Thyroid gland (tissue), 4 donors: Measurements from ENCODE around the gene FUOM. TPM values are rescaled to one million over a fixed set of nuclear protein-coding genes. Genes with fewer than 3 reads are reported as not detected.

Experiments
- DNase-seq, 2 donors: peaks; one replicate each; pipeline ENCODE4 v3.0.0-alpha.2; 2019
- H3K27ac ChIP-seq, 3 donors: fragments of 200-600 bp; sonication (generic); 1 replicate in 2 of 3; 2 replicates in 1 of 3; pipeline ENCODE4 v1.5.1; 2016 to 2019; ENCODE audit warnings: mild to moderate bottlenecking in 1 of 3, moderate library complexity in 1 of 3
- H3K27me3 ChIP-seq: fragments of 200-600 bp; sonication (generic); one replicate; pipeline ENCODE4 v1.5.1; 2019
- H3K36me3 ChIP-seq, 2 donors: fragments of 200-600 bp; sonication (generic); one replicate each; pipeline ENCODE4 v1.5.1; 2016 to 2019
- H3K4me1 ChIP-seq, 2 donors: fragments of 200-600 bp; sonication (generic); one replicate each; pipeline ENCODE4 v1.5.1; 2017 to 2019
- H3K4me3 ChIP-seq, 3 donors: fragments of 200-600 bp; sonication (generic); replicated peaks in 1 of 3; 1 replicate in 2 of 3; 2 replicates in 1 of 3; pipeline ENCODE4 v1.5.1; 2016; ENCODE audit warnings: mild to moderate bottlenecking in 1 of 3
- H3K9me3 ChIP-seq: fragments of 200-600 bp; sonication (generic); one replicate; pipeline ENCODE4 v1.5.1; 2017
- POLR2A ChIP-seq, 2 donors: fragments of 450-650 bp; IDR thresholded peaks; one replicate each; pipeline ENCODE4 v1.6.1; 2017; ENCODE audit warnings: antibody characterized with exemption in 2 of 2, mild to moderate bottlenecking in 2 of 2, moderate library complexity in 1 of 2
- WGBS, 2 donors: methylation state at CpG; one replicate each; pipeline ENCODE4 v1.1.5; 2017; 5-methylcytosine and 5-hydroxymethylcytosine counted together
- intact Hi-C: fragments of 100-400 bp; cut with DNase I; formaldehyde crosslinking; loops from one replicate; pipeline ENCODE4 v1.15.1; 2023
- total RNA-seq, 4 donors: library from RNA; depleted of rRNA; stranded (reverse); fragments of >200 nt; gene quantifications; one replicate each; pipeline ENCODE4 v1.2.3, GENCODE V29; 2016
- TF ChIP-seq, protein P1 (sequence below), 6 experiments: fragments of 200-600 bp in 3 of 6; fragments of 450-650 bp in 3 of 6; sonication (generic) in 3 of 6; IDR thresholded peaks; one replicate each; pipeline ENCODE4 v1.5.1; 2016 to 2019; ENCODE audit warnings: antibody characterized with exemption in 6 of 6, mild to moderate bottlenecking in 2 of 6, inconsistent platforms in 1 of 6, moderate library complexity in 1 of 6

FUOM gene
- total RNA-seq, 4 donors from 2014 or later, result 7.4 to 25.9 (median 18.9) TPM

- TF ChIP-seq POLR2A (IDR thresholded peaks at IDR 0.05), result no peak
- TF ChIP-seq, protein P1, sequence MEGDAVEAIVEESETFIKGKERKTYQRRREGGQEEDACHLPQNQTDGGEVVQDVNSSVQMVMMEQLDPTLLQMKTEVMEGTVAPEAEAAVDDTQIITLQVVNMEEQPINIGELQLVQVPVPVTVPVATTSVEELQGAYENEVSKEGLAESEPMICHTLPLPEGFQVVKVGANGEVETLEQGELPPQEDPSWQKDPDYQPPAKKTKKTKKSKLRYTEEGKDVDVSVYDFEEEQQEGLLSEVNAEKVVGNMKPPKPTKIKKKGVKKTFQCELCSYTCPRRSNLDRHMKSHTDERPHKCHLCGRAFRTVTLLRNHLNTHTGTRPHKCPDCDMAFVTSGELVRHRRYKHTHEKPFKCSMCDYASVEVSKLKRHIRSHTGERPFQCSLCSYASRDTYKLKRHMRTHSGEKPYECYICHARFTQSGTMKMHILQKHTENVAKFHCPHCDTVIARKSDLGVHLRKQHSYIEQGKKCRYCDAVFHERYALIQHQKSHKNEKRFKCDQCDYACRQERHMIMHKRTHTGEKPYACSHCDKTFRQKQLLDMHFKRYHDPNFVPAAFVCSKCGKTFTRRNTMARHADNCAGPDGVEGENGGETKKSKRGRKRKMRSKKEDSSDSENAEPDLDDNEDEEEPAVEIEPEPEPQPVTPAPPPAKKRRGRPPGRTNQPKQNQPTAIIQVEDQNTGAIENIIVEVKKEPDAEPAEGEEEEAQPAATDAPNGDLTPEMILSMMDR (IDR thresholded peaks at IDR 0.05), result no peak
- Histone ChIP-seq H3K9me3 (no peaks in the 10 kb centered on the region), H3K4me1 (peaks cover 14 to 15% of the 10 kb centered on the region in 2 donors), H3K27me3 (no peaks in the 10 kb centered on the region), H3K27ac (peak overlapping the region; percentile 0 to 62 (median 42)), H3K36me3 (peaks cover 0 to 4% of the 10 kb centered on the region in 2 donors), H3K4me3 (peak overlapping the region in 1 of 3 donors; percentile 70)
- peak; percentile 56 to 58 for DNase-seq
- WGBS, 2 donors, result 19 to 24% methylated on average over 27 of the region's 27 CpGs
- intact Hi-C loops, result no loop called here
Observed at GRCh38 chr10:133393401-133394063, 35.7 kb upstream of the FUOM start.

DNA sequence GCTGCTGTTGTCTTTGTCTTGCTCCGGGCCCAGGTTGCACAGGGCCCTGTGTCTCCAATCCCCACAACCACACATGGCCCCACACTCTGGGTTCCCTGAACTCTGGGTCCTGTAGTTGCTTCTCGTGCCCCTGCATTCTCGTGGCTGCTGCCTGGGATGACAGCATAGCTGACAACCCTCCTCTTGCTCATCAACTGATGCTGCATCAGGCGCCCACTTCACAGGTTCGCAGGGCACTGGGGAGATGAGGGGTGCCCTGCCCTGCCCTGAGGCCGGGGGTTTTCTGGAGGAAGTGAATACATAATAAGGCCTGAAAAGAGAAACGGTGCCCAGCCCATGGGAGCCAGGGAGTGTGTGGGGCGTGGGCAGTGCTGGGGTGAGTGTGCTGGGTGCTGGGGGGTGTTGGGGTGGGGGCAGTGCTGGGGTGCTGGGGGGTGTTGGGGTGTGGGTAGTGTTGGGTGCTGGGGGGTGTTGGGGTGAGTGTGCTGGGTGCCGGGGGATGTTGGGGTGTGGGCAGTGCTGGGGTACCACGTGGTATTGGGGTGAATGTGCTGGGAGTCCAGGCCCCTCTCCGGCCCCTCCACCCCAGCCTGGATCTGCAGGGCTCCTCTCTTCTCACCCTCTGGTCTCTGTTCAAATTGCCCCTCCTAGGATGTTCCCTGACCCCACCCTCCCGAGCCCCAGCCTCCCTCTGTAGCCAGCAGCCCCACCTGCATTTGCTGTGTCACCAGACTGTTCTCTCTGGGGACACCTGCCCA lies 34.1 kb upstream of the FUOM start:
- no peak for DNase-seq
- peaks cover 14 to 15% of the 10 kb centered on the region in 2 donors for H3K4me1 ChIP-seq
- WGBS, 2 donors, result 90 to 91% methylated on average over 10 to 12 of the region's 12 CpGs
- intact Hi-C loops, result no loop called here
- no peak overlapping the region for H3K4me3 ChIP-seq
- TF ChIP-seq, protein P1 (IDR thresholded peaks at IDR 0.05), result no peak
- no peak for TF ChIP-seq POLR2A (IDR thresholded peaks at IDR 0.05)
- no peaks in the 10 kb centered on the region for H3K9me3 ChIP-seq
- no peaks in the 10 kb centered on the region for H3K36me3 ChIP-seq
- no peak overlapping the region for H3K27ac ChIP-seq
- H3K27me3 ChIP-seq, result no peaks in the 10 kb centered on the region

DNA sequence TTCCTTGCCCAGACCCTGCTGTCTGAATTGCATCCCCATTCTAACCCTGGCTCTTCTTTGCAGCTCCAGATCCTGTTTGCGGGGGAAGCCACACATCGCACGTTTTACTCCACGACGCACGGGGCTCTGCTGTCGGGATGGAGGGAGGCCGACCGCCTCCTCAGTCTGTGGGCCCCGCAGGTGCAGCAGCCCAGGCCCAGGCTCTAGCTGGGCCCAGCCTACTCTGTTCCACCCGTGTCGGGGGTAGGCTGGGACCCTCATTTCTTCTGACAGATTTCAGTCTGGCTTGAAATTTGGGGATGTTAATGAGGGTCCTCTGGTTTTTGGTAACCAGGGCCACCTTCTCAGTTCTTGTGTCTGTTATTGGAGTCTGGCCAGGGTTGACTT lies 33.4 kb upstream of the FUOM start:
- intact Hi-C loops, result no loop called here
- no peak overlapping the region for H3K4me3 ChIP-seq
- TF ChIP-seq, protein P1 (IDR thresholded peaks at IDR 0.05), result no peak
- TF ChIP-seq POLR2A (IDR thresholded peaks at IDR 0.05), result no peak
- WGBS, 2 donors, result 95% methylated on average over 8 to 12 of the region's 12 CpGs
- no peaks in the 10 kb centered on the region for H3K9me3 ChIP-seq
- no peaks in the 10 kb centered on the region for H3K27me3 ChIP-seq
- H3K4me1 ChIP-seq, result peaks cover 14 to 15% of the 10 kb centered on the region in 2 donors
- DNase-seq, result no peak
- H3K36me3 ChIP-seq, result no peaks in the 10 kb centered on the region
- H3K27ac ChIP-seq, result no peak overlapping the region

DNA sequence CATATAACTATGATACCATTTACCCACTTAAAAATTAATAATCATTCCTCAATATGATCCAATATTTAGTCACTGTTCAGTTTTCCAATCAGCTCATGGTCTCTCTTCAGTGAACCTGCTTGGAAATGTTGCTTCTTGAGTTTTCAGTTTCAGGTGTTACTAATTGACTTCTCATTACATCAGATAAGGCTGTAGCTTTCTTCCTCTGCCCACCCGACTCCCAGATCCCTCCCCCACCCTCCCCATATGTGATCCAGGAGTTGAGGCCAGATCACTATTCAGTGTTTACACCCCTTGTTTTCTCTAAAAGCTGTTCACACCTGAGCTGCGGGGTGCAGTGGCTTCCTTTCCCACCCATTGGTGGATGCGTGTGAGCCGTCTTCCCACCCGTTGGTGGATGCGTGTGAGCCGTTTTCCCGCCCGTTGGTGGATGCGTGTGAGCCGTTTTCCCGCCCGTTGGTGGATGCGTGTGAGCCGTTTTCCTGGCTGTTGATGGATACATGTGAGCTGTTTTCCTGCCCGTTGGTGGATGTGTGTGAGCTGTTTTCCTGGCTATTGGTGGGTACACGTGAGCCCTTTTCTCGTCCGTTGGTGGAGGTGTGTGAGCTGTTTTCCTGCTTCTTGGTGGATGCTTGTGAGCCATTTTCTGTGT lies 32.9 kb upstream of the FUOM start:
- Histone ChIP-seq H3K9me3 (no peaks in the 10 kb centered on the region), H3K27me3 (no peaks in the 10 kb centered on the region), H3K27ac (no peak overlapping the region), H3K4me1 (peaks cover 14 to 15% of the 10 kb centered on the region in 2 donors), H3K4me3 (no peak overlapping the region), H3K36me3 (no peaks in the 10 kb centered on the region)
- DNase-seq, result no peak
- TF ChIP-seq POLR2A (IDR thresholded peaks at IDR 0.05), result no peak
- TF ChIP-seq, protein P1 (IDR thresholded peaks at IDR 0.05), result no peak
- intact Hi-C loops, result no loop called here
- 89 to 95% methylated on average over 19 of the region's 19 CpGs for WGBS, 2 donors
